ENCODE measurements around the gene ZNF90. TPM values are rescaled to one million over a fixed set of nuclear protein-coding genes. Genes with fewer than 3 reads are reported as not detected.

ZNF90 gene
- total RNA-seq, 1 experiment from 2014 or later: 112 TPM

GRCh38 chr19:20167020-20167644 is 89.3 kb downstream of the ZNF90 start, which contains the start of gene ZNF486:
TSS of gene ZNF486 (plus strand) at chr19:20167214. CDS start at chr19:20167331, 117 bp downstream.
- ATAC-seq: peak; percentile 97
- Mint-ChIP-seq H3K9me3 (no peaks in the 10 kb centered on the region; the same call in 1 of the 2 replicates), H3K4me3 (peak within 1 kb of the TSS; percentile 98), H3K27me3 (ENCODE audit: low read depth) (no peaks in the 10 kb centered on the region), H3K36me3 (peaks cover 30% of the 10 kb centered on the region), H3K4me1 (peaks cover 51% of the 10 kb centered on the region), H3K27ac (peak within 1 kb of the TSS; percentile 98)
- DNase-seq (ENCODE audit: low spot score): peak; percentile 98
- ChIA-PET POLR2A (interaction anchor here (0.6 to 2.7 kb wide), 20 partner anchors 12 to 1441 kb away, joined by 3 to 19 read pairs (median 4); partner anchors contain the start of genes ZNF682 and ZNF90), CTCF (interaction anchor here (0.6 to 2.1 kb wide), 8 partner anchors 19 to 635 kb away, joined by 3 to 20 read pairs (median 4); partner anchors contain the start of gene ZNF682)
- 0 out of 2 replicates have a peak, but pooled peaks have one; percentile 16 for TF ChIP-seq FOXK1 (CRISPR knock-in tag; IDR thresholded peaks at IDR 0.05)
- peak; percentile 59; the same call in 1 of the 2 replicates for TF ChIP-seq KAT7 (CRISPR knock-in tag; IDR thresholded peaks at IDR 0.05; ENCODE audit: borderline replicate concordance)
- TF ChIP-seq HMGXB4 (CRISPR knock-in tag; IDR thresholded peaks at IDR 0.05): 0 out of 2 replicates have a peak, but pooled peaks have one; percentile 47
- no peak for TF ChIP-seq SOX15 (CRISPR knock-in tag; IDR thresholded peaks at IDR 0.05)
- TF ChIP-seq ZNF423 (CRISPR knock-in tag; IDR thresholded peaks at IDR 0.05): no peak
- peak; percentile 59; the same call in 1 of the 2 replicates for TF ChIP-seq E2F5 (CRISPR knock-in tag; IDR thresholded peaks at IDR 0.05)
- no peak for TF ChIP-seq ATF1 (CRISPR knock-in tag; IDR thresholded peaks at IDR 0.05)
- no peak for TF ChIP-seq EMX1 (CRISPR knock-in tag; IDR thresholded peaks at IDR 0.05)
- TF ChIP-seq MAX (CRISPR knock-in tag; IDR thresholded peaks at IDR 0.05): peak; percentile 65; the same call in 1 of the 2 replicates
- TF ChIP-seq JAZF1 (CRISPR knock-in tag; IDR thresholded peaks at IDR 0.05): no peak
- TF ChIP-seq ETV6 (CRISPR knock-in tag; IDR thresholded peaks at IDR 0.05): 0 out of 2 replicates have a peak, but pooled peaks have one; percentile 47
- no peak for TF ChIP-seq NFATC4 (CRISPR knock-in tag; IDR thresholded peaks at IDR 0.05)
- peak; percentile 48 for TF ChIP-seq SP1 (CRISPR knock-in tag; conservative IDR thresholded peaks at IDR 0.05)
- TF ChIP-seq NFE2L1 (CRISPR knock-in tag; IDR thresholded peaks at IDR 0.05): 0 out of 2 replicates have a peak, but pooled peaks have one; percentile 44
- TF ChIP-seq PREB (CRISPR knock-in tag; IDR thresholded peaks at IDR 0.05; ENCODE audit: borderline replicate concordance): no peak
- no peak for TF ChIP-seq GABPB1 (CRISPR knock-in tag; IDR thresholded peaks at IDR 0.05)
- no peak for TF ChIP-seq CREM (CRISPR knock-in tag; IDR thresholded peaks at IDR 0.05)
- TF ChIP-seq SMAD3 (CRISPR knock-in tag; IDR thresholded peaks at IDR 0.05; ENCODE audit: borderline replicate concordance): no peak
- peak; percentile 30; the same call in 1 of the 2 replicates for TF ChIP-seq TEAD1 (CRISPR knock-in tag; IDR thresholded peaks at IDR 0.05)
- TF ChIP-seq ZNF425 (CRISPR knock-in tag; conservative IDR thresholded peaks at IDR 0.05): no peak
- TF ChIP-seq ARID4B (CRISPR knock-in tag; IDR thresholded peaks at IDR 0.05; ENCODE audit: borderline replicate concordance): peak; percentile 63; the same call in 1 of the 2 replicates
- TF ChIP-seq NFYB (CRISPR knock-in tag; conservative IDR thresholded peaks at IDR 0.05; ENCODE audit: low read depth): peak; percentile 93
- TF ChIP-seq JUN (CRISPR knock-in tag; IDR thresholded peaks at IDR 0.05): no peak
- TF ChIP-seq TEAD4 (CRISPR knock-in tag; IDR thresholded peaks at IDR 0.05): no peak
- no peak for TF ChIP-seq PRRX2 (CRISPR knock-in tag; IDR thresholded peaks at IDR 0.05)
